NCI-H1092 treated with DMSO at 0.1 percent for 48 hours (cell line): ENCODE measurements around the gene NELL1.

Source experiments
- DNase-seq: peaks from one replicate; lab custom pipeline; 2025; lab: John Stamatoyannopoulos, UW

The NELL1 gene

DNA sequence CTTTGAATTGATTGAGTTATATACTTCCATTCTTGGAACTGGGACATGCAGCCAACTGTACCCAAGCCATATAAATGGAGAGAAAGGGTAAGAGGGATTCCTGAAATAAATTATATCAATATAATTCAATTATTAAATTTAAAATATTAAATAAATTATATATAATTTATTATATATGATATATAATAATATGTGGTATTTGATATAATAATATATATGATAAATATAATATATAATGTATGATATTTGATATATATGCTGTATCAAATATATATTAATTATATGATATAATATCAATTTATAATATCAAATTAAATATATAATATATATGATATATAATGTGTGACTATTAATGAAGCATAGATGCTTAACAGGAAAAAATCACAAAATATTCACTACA is 677.0 kb downstream of the NELL1 start:
- DNase-seq = no peak

DNA sequence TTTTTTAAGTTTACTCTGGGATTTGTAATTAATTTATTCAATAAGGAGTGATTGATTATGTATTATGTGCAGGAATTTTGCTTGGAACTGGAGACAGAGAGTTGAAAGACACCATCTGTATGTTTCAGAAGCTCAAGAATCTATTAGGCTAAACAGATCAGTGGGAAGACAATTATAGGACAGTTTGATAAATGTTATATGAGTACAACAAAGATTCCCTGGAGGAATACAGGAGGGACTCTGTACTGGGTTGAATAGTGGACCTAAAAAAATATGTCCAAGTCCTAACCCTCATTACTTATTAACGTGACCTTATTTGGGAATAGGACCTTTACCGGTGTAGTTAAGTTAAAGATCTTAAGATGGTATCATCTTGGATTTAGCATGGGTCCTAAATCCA is 681.2 kb downstream of the NELL1 start:
- DNase-seq = no peak

DNA sequence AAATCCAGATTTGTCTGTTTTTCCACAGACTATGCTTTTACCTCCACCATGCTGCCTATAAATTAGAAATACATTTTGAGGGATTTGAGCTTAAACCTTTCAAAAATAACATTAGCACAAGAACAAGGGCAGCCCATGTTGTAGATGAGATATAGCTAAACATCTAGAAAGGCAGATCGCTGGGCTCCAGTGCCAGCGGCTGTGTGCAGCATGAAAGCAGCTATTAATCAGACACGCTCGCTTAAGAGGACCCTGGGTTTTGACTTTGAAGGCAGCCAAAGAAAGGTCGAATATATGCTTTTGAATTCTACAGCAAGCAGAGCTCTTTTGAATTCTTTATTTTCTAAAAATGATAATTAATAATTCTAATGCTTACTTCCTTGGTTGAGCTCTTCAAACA is 684.0 kb downstream of the NELL1 start:
- no peak for DNase-seq

DNA sequence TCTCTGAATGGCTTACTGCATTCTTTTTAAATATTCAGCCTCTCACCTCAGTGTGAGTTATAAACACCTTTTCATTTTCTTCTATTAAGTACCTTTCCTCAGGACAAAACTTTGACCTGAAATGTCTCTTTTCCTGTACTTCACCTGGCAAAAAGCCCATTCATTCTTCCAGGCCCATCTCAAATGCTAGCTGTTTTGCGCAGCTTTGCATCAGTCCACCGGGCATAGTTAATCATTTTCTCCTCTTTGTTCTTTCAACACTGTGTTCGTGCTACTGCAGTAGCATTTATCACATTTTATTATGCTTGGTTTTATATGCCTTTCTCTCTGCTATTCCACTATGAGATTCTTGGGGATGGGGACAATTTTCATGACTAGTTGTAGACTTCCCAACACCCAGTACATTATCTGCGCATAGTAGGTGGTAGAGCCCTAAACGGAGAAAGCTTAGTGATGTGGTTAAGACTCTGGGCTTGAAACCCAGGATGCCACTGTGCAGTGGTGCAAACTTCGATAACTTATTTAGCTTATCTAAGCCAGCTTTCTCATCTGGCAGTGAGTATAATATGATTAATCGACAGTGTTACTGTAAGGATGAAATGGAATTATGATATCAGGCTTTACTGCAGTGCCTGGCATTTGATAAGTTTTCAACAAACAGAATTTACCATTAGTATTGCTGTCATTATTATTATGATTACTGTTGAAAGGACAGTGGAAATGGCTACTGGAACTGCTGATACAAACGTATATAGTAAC is 695.7 kb downstream of the NELL1 start:
- DNase-seq = no peak

DNA sequence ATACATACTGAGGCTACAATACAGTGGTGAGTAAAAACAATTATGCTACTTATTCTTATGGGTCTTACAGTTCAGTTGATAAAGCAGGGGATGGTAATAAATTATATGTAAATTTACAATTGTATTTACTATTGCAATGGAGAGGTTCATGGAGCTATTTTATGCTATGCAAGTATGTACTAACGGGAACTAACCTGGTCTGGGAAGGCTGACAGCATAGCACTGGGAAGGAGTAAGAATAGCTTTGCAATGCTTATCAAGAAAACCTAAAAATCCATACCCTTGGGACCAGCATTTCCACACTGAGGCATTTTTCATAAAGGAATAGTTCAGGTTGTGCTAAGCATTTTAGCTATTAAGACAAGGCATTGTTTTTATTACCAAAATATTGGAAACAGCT is 700.6 kb downstream of the NELL1 start:
- no peak for DNase-seq

DNA sequence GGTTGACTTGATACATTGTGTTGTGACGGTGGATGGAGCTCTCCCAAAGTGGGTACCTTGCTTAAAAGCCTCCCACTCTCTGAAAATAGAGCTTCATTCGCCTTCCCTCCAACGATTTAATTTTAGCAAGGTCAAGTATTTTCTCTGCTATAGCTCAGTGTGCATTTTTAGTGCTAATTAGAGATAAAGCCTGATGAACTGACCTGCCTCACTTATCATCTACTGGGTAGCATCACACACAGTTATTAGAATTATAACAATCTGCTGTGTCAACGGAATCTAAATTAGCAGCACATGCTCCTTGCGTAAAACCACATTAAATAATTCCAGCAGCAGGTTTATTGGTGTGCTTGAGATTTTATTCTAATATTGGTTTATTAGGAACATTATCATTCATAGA is 701.7 kb downstream of the NELL1 start:
- DNase-seq = no peak

DNA sequence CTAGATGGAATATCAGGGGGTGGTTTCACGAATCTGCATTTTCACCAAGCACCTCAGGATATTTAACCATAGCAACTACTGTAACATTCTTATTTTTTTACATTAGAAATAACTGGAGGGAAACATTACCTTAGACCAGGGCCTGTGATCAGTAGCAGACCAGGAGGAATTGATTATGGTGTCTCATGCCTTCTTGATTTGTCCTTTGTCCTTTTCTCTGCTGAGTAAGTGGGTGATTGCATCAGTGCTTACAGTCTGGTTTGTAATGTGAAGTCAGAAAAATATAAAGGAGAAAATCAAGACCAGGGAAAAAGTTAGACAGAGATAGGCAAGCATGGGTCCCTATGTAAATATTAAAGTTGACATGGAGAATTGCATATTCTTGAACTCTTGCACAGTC is 703.3 kb downstream of the NELL1 start:
- DNase-seq = no peak

DNA sequence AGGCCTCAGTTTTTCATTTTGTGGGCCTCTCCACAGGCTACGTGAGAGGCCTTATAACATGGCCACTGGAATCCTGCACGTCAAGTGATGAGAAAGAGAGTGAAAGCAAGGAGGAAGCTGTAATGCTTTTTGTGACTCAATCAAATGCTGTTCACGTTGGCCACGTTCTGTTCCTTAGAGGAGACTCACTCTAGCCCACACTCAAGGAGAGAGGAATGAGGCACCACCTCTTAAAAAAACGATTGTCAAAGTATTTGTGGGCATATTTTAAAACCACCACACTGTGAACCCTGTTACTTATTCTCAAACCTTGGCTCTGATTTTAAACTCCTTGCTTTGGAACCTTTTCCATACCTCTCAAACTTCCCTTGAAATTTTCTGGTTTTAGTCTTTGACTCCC is 705.0 kb downstream of the NELL1 start:
- no peak for DNase-seq

DNA sequence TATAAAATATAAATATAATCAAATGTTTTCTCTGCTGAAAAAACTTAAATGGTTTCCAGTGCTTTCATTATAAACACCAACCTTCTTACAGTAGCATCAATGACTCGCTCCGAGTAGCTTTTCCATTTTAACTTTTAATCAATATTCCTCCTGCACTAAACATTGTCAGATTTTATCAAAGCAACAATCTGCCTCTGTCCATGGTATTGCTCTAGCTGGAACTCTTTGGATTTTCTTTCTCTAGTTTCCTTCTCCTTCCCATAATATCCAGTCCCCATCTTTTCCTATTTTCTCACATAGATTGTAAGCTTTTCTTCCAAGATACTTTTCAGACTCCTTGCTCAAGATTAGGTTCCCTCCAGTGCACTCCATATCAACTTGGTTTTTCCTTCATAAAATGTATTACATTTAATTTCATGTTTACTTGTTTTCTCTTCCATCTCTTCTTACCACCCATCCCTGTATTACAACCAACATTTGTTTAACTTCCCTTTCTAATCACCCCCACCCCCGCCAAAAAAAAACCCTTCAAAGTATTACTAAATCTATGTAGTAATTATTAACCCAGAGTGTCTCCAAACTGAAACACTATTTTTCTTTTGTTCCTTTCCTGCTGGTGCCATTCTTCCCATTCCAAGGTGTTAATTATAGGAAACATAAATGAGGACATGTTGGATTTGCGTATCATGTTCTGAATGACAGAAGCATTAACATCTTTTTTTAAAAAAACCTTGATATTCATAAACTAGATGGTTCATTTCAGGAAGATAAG is 716.5 kb downstream of the NELL1 start:
- DNase-seq = no peak

DNA sequence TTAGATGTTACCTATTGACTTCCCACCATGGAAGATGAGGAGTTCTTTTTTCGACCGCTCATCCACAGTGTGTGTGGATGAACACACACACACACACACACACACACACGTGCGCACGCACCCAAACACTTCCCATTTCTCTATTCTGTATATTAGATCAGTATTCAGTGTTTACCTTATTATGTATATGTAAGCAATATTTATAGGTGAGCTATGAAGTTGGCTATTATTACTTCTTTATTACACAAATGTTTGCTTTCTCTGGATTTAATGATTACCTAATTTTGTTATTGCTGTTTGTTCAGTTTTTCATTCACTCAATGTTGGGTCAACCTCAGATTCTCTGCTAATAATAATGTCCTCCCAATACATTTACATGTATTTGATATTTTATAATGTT is 721.0 kb downstream of the NELL1 start:
- DNase-seq = no peak

DNA sequence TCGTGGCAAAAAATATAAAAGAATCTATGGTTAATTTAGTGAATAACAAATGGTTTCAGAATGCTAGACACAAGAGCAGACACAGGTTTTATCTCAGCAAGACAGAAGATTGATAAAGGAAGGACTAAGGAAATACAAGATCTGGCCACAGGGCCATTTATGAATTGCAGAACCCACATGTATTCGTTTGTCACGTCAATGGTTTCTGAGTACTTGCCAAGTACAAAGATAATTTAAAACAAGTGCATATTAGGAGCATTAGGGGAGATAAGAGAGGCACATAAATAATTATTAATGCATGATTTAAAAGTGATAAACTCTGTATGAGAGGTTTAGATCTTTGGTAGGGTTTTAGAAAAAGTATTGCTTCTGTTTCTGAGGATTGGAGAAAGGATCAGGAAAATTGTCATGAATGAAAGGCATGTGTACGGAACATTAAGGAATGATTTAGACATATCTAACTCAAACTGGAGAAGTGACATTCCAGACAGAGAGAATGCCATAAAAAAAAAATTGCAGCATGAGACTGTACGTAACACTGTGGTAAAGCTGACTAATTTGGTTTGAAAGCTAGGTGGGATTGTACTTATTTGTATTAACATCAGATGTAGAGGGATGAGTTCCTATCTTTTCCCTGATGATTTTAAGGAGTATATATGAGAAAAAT is 727.1 kb downstream of the NELL1 start:
- no peak for DNase-seq

DNA sequence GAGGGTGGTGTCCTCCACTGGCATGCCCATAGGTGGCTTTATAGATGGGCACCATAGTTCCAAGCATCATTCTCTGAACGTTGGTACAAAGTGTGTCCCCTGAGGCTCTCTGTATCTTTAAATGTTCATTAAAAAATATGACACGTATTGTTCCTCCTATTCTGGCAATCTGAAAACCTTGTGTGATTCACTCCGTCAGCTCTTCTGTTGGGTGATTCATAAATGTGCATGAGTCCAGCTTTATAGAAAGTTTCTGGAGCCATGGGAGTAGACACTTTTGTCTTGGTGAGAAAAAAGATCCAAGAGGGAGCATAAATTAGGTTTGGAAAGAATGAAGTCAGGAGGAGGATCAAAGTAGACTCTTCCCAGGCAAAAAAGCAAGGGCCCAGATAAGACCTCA is 728.8 kb downstream of the NELL1 start:
- DNase-seq = no peak

DNA sequence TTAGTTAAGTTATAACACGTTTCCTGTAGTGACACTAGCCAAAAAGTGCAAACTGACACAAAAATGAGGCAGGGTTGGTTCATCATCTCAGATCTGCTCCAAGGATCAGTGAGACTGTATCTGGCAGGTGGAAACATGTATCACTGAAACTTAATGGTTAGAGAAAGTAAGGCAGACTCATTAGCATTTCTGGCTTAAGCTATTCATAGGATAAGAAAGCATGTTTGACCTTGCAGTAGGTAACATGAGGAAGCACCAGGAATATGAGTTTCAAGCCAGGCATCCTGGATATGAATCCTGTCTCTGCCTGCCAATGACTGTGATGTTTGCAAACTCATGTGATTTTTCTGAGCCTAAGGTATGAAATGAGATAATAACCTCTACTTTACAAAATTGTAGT is 732.1 kb downstream of the NELL1 start:
- DNase-seq = no peak

DNA sequence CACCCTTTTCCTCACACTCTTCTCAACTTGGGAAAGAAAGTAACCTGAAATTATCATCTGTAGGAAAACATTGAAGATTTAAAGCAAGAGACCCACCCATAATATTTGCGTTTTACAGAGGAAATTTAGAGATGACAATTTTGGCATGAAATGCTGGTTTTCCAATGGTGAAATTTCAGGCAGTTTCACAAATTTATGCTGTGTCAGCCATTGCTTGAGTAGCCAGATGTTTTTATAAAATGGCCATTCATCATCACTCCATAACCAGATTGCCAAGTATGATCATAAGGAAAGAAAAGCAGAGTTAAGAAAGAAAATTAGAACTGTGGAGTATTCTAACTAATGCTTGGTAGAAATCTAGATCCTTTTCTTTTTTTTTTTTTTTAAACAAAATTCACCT is 732.9 kb downstream of the NELL1 start:
- no peak for DNase-seq

DNA sequence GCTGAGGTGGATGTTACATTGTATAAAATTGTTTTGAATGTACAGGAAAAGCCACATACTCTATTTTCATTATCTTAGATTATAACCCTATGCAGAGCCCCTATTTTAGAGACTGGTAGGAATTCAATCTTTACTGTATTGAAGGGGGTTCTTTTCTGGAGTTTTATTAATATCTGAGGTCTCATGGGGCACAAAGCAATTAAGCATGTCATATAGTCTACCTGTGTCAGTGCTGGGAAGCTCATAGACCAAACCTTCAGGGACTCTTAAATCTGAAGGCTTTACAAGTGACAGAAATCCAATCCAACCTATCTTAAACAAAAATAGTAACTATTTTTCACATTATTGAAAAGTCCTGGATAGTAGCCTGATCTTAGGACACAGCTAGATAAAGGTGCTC is 733.7 kb downstream of the NELL1 start:
- peak; percentile 45 for DNase-seq

DNA sequence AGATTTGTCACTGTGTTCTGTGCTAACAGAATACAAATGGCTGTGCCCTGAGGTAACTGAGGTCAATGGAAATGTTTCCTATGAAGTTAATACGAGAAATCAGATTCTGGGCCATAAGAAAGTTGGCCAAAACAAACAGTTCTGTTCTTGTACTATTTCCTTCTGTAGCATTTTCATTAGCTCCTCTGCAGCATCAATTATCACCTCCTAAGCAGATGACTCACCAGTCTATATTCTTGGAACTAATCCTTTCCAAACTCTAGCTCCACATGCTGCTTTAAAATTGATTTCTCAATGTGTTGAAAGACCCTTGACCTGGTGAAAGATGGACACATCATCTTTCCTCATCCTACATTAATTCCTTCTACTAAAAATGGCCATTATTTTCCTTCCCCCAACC is 736.0 kb downstream of the NELL1 start:
- no peak for DNase-seq

DNA sequence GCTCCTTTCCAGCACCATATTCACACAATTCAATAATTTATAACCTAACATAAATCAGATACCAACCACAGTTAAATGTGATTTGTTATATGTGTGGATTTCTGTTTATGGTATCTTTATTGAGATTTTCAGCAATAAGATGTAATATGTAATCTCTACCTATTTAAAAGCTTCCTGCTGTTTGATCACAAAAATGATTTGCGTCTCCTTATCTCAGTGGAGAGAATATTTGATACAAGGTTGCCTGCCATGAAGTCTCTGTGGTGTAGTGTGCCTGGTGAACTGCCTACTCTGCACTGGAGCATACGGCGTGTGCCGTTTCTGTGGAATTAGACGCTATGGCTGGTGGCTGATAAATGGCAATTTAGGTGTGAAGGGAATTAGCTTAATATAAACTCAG is 741.1 kb downstream of the NELL1 start:
- DNase-seq = no peak

DNA sequence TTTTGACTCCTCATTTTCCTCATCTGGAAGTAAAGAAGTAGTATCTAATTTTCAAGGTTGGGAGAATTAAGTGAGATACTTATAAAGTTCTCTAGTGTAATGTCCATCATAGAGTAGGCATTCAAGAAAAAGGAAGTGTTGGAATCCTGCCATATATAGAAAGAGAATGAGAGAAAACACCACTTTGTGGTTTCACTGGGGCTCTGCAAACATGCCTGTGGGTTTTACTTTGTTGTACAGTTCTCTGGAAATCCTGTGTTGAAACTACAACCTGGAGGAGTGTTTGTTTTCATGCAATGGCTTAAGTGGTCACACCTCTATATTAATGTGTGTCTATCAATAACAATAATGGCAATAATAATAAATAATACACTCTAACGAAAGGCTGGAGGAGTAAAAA is 741.7 kb downstream of the NELL1 start:
- no peak for DNase-seq

DNA sequence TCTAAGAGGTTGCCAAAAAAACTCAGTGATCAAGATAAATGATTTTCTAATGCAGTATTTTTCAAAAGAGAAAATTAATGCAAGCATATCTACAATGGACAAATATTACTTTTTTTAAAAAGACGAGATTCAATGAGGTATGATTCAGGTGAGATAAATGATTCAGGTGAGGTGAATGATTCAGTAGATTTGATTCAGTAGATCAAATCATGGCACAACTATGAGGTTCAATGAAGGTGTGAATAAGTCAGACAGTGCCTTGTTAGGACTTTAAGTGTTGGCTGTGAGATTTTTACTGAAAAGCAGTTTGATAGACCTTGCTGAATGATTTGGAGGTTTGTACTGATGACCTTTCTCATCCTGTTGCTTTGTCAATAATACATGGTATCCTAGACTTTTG is 742.2 kb downstream of the NELL1 start:
- no peak for DNase-seq

DNA sequence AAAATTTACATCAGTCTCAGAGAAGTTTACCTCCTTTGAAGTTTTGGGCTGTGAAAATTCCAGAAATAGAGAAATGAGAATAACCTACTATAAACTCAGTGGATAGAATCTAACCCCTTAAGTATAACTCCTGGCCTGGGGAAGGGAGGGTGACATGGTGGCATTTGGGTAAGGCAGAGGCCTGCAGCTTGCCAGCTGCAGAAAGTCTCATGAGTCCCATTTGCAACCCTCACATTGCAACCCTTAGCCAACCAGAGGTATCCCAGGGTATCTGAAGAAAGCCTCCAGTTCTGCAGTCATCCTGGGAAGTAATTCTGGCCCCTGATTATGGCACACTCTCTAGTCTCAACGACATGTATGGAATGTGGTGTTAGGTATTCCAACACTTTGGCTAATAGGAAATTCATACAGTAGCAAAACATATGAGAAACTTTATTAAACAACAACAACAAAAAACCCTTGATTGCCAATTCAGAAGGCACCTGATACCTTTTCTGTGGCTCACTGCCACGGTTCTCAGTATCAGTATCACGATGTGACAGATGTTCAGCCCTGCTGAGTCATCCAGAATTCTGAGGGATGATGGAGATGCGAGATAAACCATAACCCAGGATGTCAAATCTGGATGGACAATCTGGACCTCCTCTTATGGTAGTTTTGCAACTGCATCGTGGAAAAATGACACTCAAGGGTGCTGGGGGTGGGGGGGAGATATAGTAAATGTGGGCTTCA is 743.4 kb downstream of the NELL1 start:
- DNase-seq = no peak

DNA sequence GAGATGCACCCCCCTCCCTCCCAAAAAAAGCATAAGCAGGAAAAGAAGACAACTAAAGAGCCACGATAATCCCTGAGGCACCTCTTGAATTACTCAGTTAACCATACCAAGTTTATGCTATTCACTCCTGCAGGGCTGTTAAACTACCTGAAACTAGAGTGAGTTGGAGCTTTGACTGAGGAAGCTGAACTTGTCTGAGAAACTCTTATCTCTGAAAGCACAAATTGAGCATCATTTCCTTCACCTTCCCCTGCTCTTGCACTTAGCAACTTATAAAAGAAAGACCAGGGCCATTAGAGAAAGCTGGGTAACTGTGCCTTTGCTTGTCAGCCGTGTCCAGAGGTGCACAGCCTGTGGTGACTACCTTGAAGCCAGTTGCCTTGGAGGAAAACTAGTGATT is 745.6 kb downstream of the NELL1 start:
- DNase-seq = no peak

DNA sequence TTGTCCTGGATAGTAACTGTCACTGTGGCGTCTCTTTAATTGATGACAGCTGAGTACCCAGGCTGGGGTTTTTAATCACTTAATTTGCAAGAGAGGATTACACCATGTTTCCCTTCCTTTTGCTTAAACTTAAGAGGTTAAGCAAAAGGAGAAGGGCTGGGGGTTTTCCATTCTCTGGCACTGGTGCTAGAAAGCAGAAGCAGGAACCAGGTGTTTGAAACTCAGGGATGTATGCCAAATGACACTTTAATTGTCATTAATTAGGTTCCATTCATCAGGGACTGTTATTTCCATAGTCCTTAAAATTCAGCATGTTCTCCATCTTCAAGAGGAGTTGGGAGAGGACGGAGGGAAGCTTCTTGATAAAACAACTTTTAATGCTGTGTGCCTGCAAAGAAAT is 746.2 kb downstream of the NELL1 start:
- no peak for DNase-seq
